ENCODE data around the gene H2BK1.

- TF ChIP-seq EZH2phosphoT487 (IDR thresholded peaks at IDR 0.05; ENCODE audit: insufficient read depth, low read depth) (no peak), EZH2 (IDR thresholded peaks at IDR 0.05; ENCODE audit: insufficient read depth, poor library complexity, severe bottlenecking) (no peak)
Measured at GRCh38 chr7:151177310-151177709, 33.0 kb downstream of the H2BK1 start.
